IMR-90 (cell line): ENCODE data around the gene SLC5A10. TPM values are rescaled to one million over a fixed set of nuclear protein-coding genes. Genes with fewer than 3 reads are reported as not detected.
"Not testable (repeated sequence)": the region's sequence is repeated elsewhere in the genome, so short reads cannot be mapped to it uniquely, and the experiment has no call there.

ENCODE experiments used
- ATAC-seq: fragments of 200-7000 bp; cut with Tn5 transposase; 2 replicates; pipeline ENCODE4 v1.9.1; 2020; ENCODE audit warnings: low read depth, mild to moderate bottlenecking, moderate library complexity
- BruUV-seq: library from RNA; stranded (reverse); fragments of 400-500 nt; replicated peaks from 2 replicates; lab custom pipeline; 2021; lab: Mats Ljungman, UMichigan
- CTCF ChIA-PET: fragments of 300-600 bp; formaldehyde crosslinking; extraction: SDS; loops from one replicate; lab custom pipeline; 2021; ENCODE audit warnings: antibody characterized with exemption; lab: Yijun Ruan, JAX
- POLR2A ChIA-PET: fragments of 300-600 bp; sonication (Branson Sonifier 250); formaldehyde crosslinking; loops from one replicate; lab custom pipeline; 2022; ENCODE audit warnings: antibody characterized with exemption; ENCODE audit not compliant: unreplicated experiment; lab: Charles Lee
- DNase-seq: peaks from one replicate; pipeline ENCODE4 v3.0.0; 2013
- H2AFZ ChIP-seq: replicated peaks from 2 replicates; pipeline ENCODE3; 2013; ENCODE audit warnings: low read length, mild to moderate bottlenecking; ENCODE audit not compliant: poor library complexity
- H2AK5ac ChIP-seq: 2 replicates; pipeline ENCODE4 v1.6.1; 2013; ENCODE audit warnings: low read depth, low read length, inconsistent platforms
- H2AK9ac ChIP-seq: replicated peaks from 2 replicates; pipeline ENCODE3; 2013; ENCODE audit warnings: mild to moderate bottlenecking, low read depth, low read length, moderate library complexity; ENCODE audit not compliant: poor library complexity
- H2BK120ac ChIP-seq: 2 replicates; pipeline ENCODE4 v1.6.1; 2013; ENCODE audit warnings: low read depth, low read length, inconsistent platforms
- H2BK15ac ChIP-seq: 3 replicates; pipeline ENCODE4 v1.6.1; 2013; ENCODE audit warnings: low read depth, low read length, inconsistent platforms
- H2BK20ac ChIP-seq: 2 replicates; pipeline ENCODE4 v1.6.1; 2013; ENCODE audit warnings: low read depth, mild to moderate bottlenecking, inconsistent platforms, low read length, moderate library complexity
- H2BK5ac ChIP-seq: 2 replicates; pipeline ENCODE4 v1.6.1; 2013; ENCODE audit warnings: mild to moderate bottlenecking, low read depth, low read length, inconsistent platforms; ENCODE audit not compliant: poor library complexity, severe bottlenecking
- H3K14ac ChIP-seq: replicated peaks from 2 replicates; pipeline ENCODE4 v1.6.1; 2013; ENCODE audit warnings: low read depth, low read length, inconsistent platforms
- H3K18ac ChIP-seq: 2 replicates; pipeline ENCODE4 v1.6.1; 2013; ENCODE audit warnings: low read depth, low read length, control low read depth
- H3K23ac ChIP-seq: 2 replicates; pipeline ENCODE4 v1.6.1; 2013; ENCODE audit warnings: low read depth, low read length, inconsistent platforms
- H3K27ac ChIP-seq: 2 replicates; pipeline ENCODE4 v1.5.1; 2013; ENCODE audit warnings: mild to moderate bottlenecking, control low read depth, low read length; ENCODE audit not compliant: insufficient read depth
- H3K27me3 ChIP-seq: 2 replicates; pipeline ENCODE4 v1.6.1; 2013; ENCODE audit warnings: low read length; ENCODE audit not compliant: control insufficient read depth, insufficient read depth
- H3K36me3 ChIP-seq: 2 replicates; pipeline ENCODE4 v1.6.1; 2013; ENCODE audit warnings: low read length, mixed read lengths; ENCODE audit not compliant: control insufficient read depth, insufficient read depth
- H3K4ac ChIP-seq: 2 replicates; pipeline ENCODE4 v1.6.1; 2013; ENCODE audit warnings: low read depth, low read length, inconsistent platforms
- H3K4me1 ChIP-seq: 2 replicates; pipeline ENCODE4 v1.6.1; 2013; ENCODE audit warnings: low read length, mixed read lengths; ENCODE audit not compliant: control insufficient read depth, insufficient read depth
- H3K4me2 ChIP-seq: 2 replicates; pipeline ENCODE4 v1.6.1; 2013; ENCODE audit warnings: low read depth, mild to moderate bottlenecking, control low read depth, low read length, moderate library complexity
- H3K4me3 ChIP-seq: 2 replicates; pipeline ENCODE4 v1.5.1; 2013; ENCODE audit warnings: low read depth, mild to moderate bottlenecking, control low read depth, low read length, moderate library complexity; ENCODE audit not compliant: insufficient read depth
- H3K56ac ChIP-seq: 2 replicates; pipeline ENCODE4 v1.6.1; 2013; ENCODE audit warnings: low read length, inconsistent platforms; ENCODE audit not compliant: insufficient read depth; ENCODE audit errors: extremely low read depth
- H3K79me1 ChIP-seq, 2 experiments: 2 replicates each; pipeline ENCODE4 v1.6.1; 2013; ENCODE audit warnings: low read length in 2 of 2, inconsistent platforms in 1 of 2, low read depth in 1 of 2
- H3K9ac ChIP-seq: 2 replicates; pipeline ENCODE4 v1.6.1; 2013; ENCODE audit warnings: low read depth, low read length, control low read depth
- H3K9me1 ChIP-seq: 2 replicates; pipeline ENCODE4 v1.6.1; 2013; ENCODE audit warnings: low read length, inconsistent platforms; ENCODE audit not compliant: insufficient read depth
- H3K9me3 ChIP-seq: 2 replicates; pipeline ENCODE4 v1.6.1; 2013; ENCODE audit warnings: low read length; ENCODE audit not compliant: control insufficient read depth, insufficient read depth
- H4K20me1 ChIP-seq: 2 replicates; pipeline ENCODE4 v1.6.1; 2013; ENCODE audit warnings: low read length, inconsistent platforms; ENCODE audit not compliant: insufficient read depth
- H4K5ac ChIP-seq: 2 replicates; pipeline ENCODE4 v1.6.1; 2013; ENCODE audit warnings: mild to moderate bottlenecking, low read depth, low read length, control low read depth
- H4K8ac ChIP-seq, 2 experiments: 2 replicates each; pipeline ENCODE4 v1.6.1; 2013; ENCODE audit warnings: low read depth in 2 of 2, low read length in 2 of 2, control low read depth in 1 of 2, inconsistent platforms in 1 of 2
- H4K91ac ChIP-seq: 2 replicates; pipeline ENCODE4 v1.6.1; 2013; ENCODE audit warnings: low read depth, low read length, inconsistent platforms; ENCODE audit not compliant: insufficient read depth
- POLR2A ChIP-seq: IDR thresholded peaks from 2 replicates; pipeline ENCODE4 v1.6.1; 2012; ENCODE audit warnings: mild to moderate bottlenecking, low read depth, low read length
- WGBS, 2 experiments: methylation state at CpG; one replicate each; pipeline versions ENCODE4 v1.1.5 to v1.1.7; 2013; ENCODE audit warnings: missing lambda C conversion rate in 2 of 2; ENCODE audit not compliant: insufficient read length in 1 of 2; ENCODE audit errors: extremely low coverage in 2 of 2; 5-methylcytosine and 5-hydroxymethylcytosine counted together
- dilution Hi-C: fragments of 300-500 bp; cut with HindIII; formaldehyde crosslinking; loops from one replicate; pipeline ENCODE4 v1.14.3; 2018; ENCODE audit warnings: low sequenced_read_pairs; ENCODE audit not compliant: unreplicated experiment
- in situ Hi-C: fragments of 300-500 bp; cut with MboI; formaldehyde crosslinking; loops from 3 replicates; pipeline ENCODE4 v1.14.3; 2019; ENCODE audit warnings: low sequenced_read_pairs, inconsistent platforms, mixed read lengths
- intact Hi-C: fragments of 100-400 bp; cut with micrococcal nuclease; formaldehyde crosslinking; loops from 2 replicates; pipeline ENCODE4 v1.10.0; 2022
- polyA plus RNA-seq, 3 experiments: library from polyadenylated mRNA; depleted of rRNA; stranded (reverse); fragments of >200 nt; gene quantifications; 2 replicates each; pipeline ENCODE4 v1.2.3, GENCODE V29; 2012; ENCODE audit warnings: low replicate concordance in 1 of 3
- total RNA-seq: library from RNA; depleted of rRNA; stranded (reverse); fragments of >200 nt; gene quantifications from 2 replicates; pipeline ENCODE4 v1.2.3, GENCODE V29; 2012

SLC5A10 gene
- total and polyA plus RNA-seq, 2 of the 4 experiments (the other 2 are of a cell fraction) = not detected

GRCh38 chr17:19062009-19062717 lies 110.2 kb downstream of the SLC5A10 start:
- WGBS, 2 experiments = no CpG with 5 or more reads among the region's 51 CpGs

DNA sequence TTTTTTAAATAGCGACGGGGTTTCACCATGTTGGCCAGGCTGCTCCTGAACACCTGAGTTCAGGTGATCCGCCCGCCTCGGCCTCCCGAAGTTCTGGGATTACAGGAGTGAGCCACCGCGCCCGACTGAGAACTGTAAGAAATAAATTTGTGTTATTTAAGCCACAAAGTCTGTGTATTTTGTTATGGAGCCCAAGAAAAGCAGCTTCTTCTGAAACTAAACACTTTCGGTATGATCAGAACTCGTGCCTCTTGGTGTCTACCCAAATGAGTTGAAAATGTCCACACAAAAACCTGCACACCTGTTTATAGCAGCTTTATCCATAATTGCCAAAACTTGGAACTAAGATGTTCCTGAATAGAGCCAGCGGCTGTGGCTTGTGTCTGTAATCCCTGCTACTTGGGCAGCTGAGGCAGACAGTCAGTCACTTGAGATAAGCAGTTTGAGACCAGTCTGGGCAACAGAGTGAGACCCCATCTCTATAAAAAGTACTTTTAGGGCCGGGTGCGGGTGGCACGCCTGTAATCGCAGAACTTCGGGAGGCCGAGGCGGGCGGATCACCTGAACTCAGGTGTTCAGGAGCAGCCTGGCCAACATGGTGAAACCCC lies 110.9 kb downstream of the SLC5A10 start:
- H4K5ac ChIP-seq, H3K27me3 ChIP-seq, H3K4me2 ChIP-seq, H2BK5ac ChIP-seq, in situ Hi-C loops, H2BK20ac ChIP-seq, intact Hi-C loops, H4K8ac ChIP-seq, H2AK5ac ChIP-seq, H2AK9ac ChIP-seq, H3K14ac ChIP-seq, DNase-seq, H3K9me3 ChIP-seq, H3K79me1 ChIP-seq, H3K4ac ChIP-seq, H3K9me1 ChIP-seq, H3K23ac ChIP-seq, CTCF ChIA-PET, H4K20me1 ChIP-seq, H3K56ac ChIP-seq, H3K36me3 ChIP-seq, H2AFZ ChIP-seq, dilution Hi-C loops, POLR2A ChIA-PET, H4K91ac ChIP-seq, H3K18ac ChIP-seq, H2BK15ac ChIP-seq, H3K27ac ChIP-seq, H3K4me3 ChIP-seq, BruUV-seq, H3K4me1 ChIP-seq, H3K9ac ChIP-seq, H2BK120ac ChIP-seq: not testable (repeated sequence)
- no CpG with 5 or more reads among the region's 20 CpGs for WGBS, 2 experiments
- peak; percentile 79 for ATAC-seq

More at GRCh38 chr17:19062009-19062717, 110.2 kb downstream of the SLC5A10 start:
- H4K91ac ChIP-seq, H3K18ac ChIP-seq, H2BK120ac ChIP-seq, H3K27me3 ChIP-seq, in situ Hi-C loops, H3K9me3 ChIP-seq, H4K20me1 ChIP-seq, H2AK5ac ChIP-seq, H3K4me3 ChIP-seq, H3K79me1 ChIP-seq, H2BK15ac ChIP-seq, H3K23ac ChIP-seq, H3K4ac ChIP-seq, H2AFZ ChIP-seq, H3K36me3 ChIP-seq, H2BK20ac ChIP-seq, CTCF ChIA-PET, H4K5ac ChIP-seq, intact Hi-C loops, H4K8ac ChIP-seq, H3K14ac ChIP-seq, H2BK5ac ChIP-seq, H3K9ac ChIP-seq, dilution Hi-C loops, H2AK9ac ChIP-seq, H3K4me1 ChIP-seq, H3K56ac ChIP-seq, POLR2A ChIA-PET, H3K9me1 ChIP-seq, DNase-seq, H3K27ac ChIP-seq, H3K4me2 ChIP-seq: not testable (repeated sequence)
- TF ChIP-seq POLR2A = 0 out of 2 replicates have a peak, but pooled peaks have one; percentile 32
- ATAC-seq = peak; percentile 54
- TSS peak; percentile 100 for BruUV-seq
